ENCODE results near the gene SH2D3C. TPM values are rescaled to one million over a fixed set of nuclear protein-coding genes. Genes with fewer than 3 reads are reported as not detected.

SH2D3C gene
- total and polyA plus RNA-seq, 2 of the 4 experiments (the other 2 are of a cell fraction) = under 0.01 to 0.24 TPM

DNA sequence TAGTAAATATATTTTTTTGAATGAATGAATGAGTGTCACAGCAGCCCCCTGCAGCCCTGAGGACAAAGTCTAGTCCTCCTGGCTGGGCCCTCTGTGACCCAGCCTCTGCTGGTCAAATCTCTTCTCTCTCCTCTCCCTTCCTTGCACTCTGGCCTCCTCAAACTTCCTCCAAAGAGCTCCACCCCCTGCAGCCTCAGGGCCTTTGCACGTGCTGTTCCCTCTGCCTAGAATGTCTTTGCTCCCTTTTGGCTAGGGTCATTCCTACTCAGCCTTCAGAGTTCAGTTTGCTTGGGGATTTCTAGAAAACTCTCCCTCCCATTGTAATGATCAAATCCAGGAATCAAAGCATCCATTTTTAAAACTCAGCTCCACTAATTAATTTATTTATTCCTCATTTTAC lies 13.0 kb downstream of the SH2D3C start:
- CTCF ChIA-PET = no interaction called here
- dilution Hi-C loops (cut with HindIII; ENCODE audit: low sequenced_read_pairs, unreplicated experiment) (no loop called here), in situ Hi-C loops (cut with MboI; ENCODE audit: low sequenced_read_pairs) (no loop called here), intact Hi-C loops (cut with micrococcal nuclease) (no loop called here)
- Histone ChIP-seq H2BK15ac (ENCODE audit: low read depth, low read length) (no peak overlapping the region), H4K8ac (ENCODE audit: low read depth in 2 of 2, low read length in 2 of 2) (no peak overlapping the region), H2AK9ac (replicated peaks; ENCODE audit: low read depth, low read length, poor library complexity) (no peak overlapping the region), H3K4me1 (ENCODE audit: control insufficient read depth, insufficient read depth, low read length) (peaks cover 2% of the 10 kb centered on the region; the same call in 1 of the 2 replicates), H2AK5ac (ENCODE audit: low read depth, low read length) (no peak overlapping the region), H3K4me3 (ENCODE audit: insufficient read depth, low read depth, low read length) (no peak overlapping the region), H2BK20ac (ENCODE audit: low read depth, low read length) (no peak overlapping the region), H3K27ac (ENCODE audit: insufficient read depth, low read length) (no peak overlapping the region), H3K79me1 (ENCODE audit: low read depth in 1 of 2, low read length in 2 of 2) (no peaks in the 10 kb centered on the region), H3K18ac (ENCODE audit: low read depth, low read length) (no peak overlapping the region), H3K4me2 (ENCODE audit: low read depth, low read length) (no peak overlapping the region), H4K5ac (ENCODE audit: low read depth, low read length) (no peak overlapping the region), H3K23ac (ENCODE audit: low read depth, low read length) (no peak overlapping the region), H3K27me3 (ENCODE audit: control insufficient read depth, insufficient read depth, low read length) (peaks cover 28% of the 10 kb centered on the region), H4K91ac (ENCODE audit: insufficient read depth, low read depth, low read length) (no peak overlapping the region), H2AFZ (replicated peaks; ENCODE audit: low read length, poor library complexity) (no peak overlapping the region), H3K4ac (ENCODE audit: low read depth, low read length) (no peak overlapping the region), H4K20me1 (ENCODE audit: insufficient read depth, low read length) (no peaks in the 10 kb centered on the region), H2BK120ac (ENCODE audit: low read depth, low read length) (no peak overlapping the region), H3K36me3 (ENCODE audit: control insufficient read depth, insufficient read depth, low read length) (no peaks in the 10 kb centered on the region), H3K9ac (ENCODE audit: low read depth, low read length) (no peak overlapping the region), H2BK5ac (ENCODE audit: low read depth, low read length, poor library complexity, severe bottlenecking) (no peak overlapping the region), H3K9me1 (ENCODE audit: insufficient read depth, low read length) (no peaks in the 10 kb centered on the region; the same call in 1 of the 2 replicates), H3K9me3 (ENCODE audit: control insufficient read depth, insufficient read depth, low read length) (no peaks in the 10 kb centered on the region), H3K14ac (replicated peaks; ENCODE audit: low read depth, low read length) (no peak overlapping the region), H3K56ac (ENCODE audit: extremely low read depth, insufficient read depth, low read length) (no peak overlapping the region)
- ATAC-seq (ENCODE audit: low read depth) (no peak), DNase-seq (no peak)
- no TSS peak for BruUV-seq (replicated peaks)
- no CpG with 5 or more reads among the region's 1 CpG for WGBS, 2 experiments (ENCODE audit: extremely low coverage in 2 of 2, insufficient read length in 1 of 2)
- no peak for TF ChIP-seq FOS (IDR thresholded peaks at IDR 0.05; ENCODE audit: low read depth, low read length)
- TF ChIP-seq, protein P1, sequence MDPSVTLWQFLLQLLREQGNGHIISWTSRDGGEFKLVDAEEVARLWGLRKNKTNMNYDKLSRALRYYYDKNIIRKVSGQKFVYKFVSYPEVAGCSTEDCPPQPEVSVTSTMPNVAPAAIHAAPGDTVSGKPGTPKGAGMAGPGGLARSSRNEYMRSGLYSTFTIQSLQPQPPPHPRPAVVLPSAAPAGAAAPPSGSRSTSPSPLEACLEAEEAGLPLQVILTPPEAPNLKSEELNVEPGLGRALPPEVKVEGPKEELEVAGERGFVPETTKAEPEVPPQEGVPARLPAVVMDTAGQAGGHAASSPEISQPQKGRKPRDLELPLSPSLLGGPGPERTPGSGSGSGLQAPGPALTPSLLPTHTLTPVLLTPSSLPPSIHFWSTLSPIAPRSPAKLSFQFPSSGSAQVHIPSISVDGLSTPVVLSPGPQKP (IDR thresholded peaks at IDR 0.05; ENCODE audit: borderline replicate concordance, low read depth, low read length) = no peak
- no peak for TF ChIP-seq RAD21 (IDR thresholded peaks at IDR 0.05; ENCODE audit: low read length)
- TF ChIP-seq BHLHE40 (IDR thresholded peaks at IDR 0.05; ENCODE audit: low read depth, low read length) = no peak
- TF ChIP-seq RFX5 (IDR thresholded peaks at IDR 0.05; ENCODE audit: low read depth, low read length) = no peak
- TF ChIP-seq MAZ (IDR thresholded peaks at IDR 0.05; ENCODE audit: borderline replicate concordance, low read depth, low read length) = no peak
- POLR2A ChIA-PET (ENCODE audit: unreplicated experiment) = no interaction called here

Data from IMR-90 (cell line).